Measurements from ENCODE around the gene HOXB9. TPM values are rescaled to one million over a fixed set of nuclear protein-coding genes. Genes with fewer than 3 reads are reported as not detected.
A peak's percentile ranks its signal among the peaks of the same experiment; 100 is the strongest.

Gene HOXB9
- total RNA-seq, 1 experiment from 2014 or later: not detected

- H3K4me2 ChIP-seq (ENCODE audit: insufficient read depth, insufficient read length, low read length): no peak overlapping the region
- no peaks in the 10 kb centered on the region for H3K79me1 ChIP-seq (ENCODE audit: insufficient read depth, low read depth, low read length, poor library complexity, severe bottlenecking)
- no peak overlapping the region for H3K56ac ChIP-seq (ENCODE audit: insufficient read length, low read depth, low read length)
- H3T11ph ChIP-seq (ENCODE audit: low read length): no peak overlapping the region
- Mint-ChIP-seq H3K4me1 (peaks cover 7 to 12% of the 10 kb centered on the region in 2 experiments), H3K9me3 (peaks cover 4 to 15% of the 10 kb centered on the region in 2 experiments), H3K4me3 (no peak overlapping the region), H3K36me3 (ENCODE audit: insufficient read depth in 1 of 3, low read depth in 3 of 3) (peaks cover 0 to 1% (median 0%) of the 10 kb centered on the region in 3 experiments; a peak in 2 of 7 replicates), H3K27ac (no peak overlapping the region; a peak in 1 of 7 replicates), H3K27me3 (ENCODE audit: low read depth) (peaks cover 100% of the 10 kb centered on the region)
- no peak overlapping the region for H3K9ac ChIP-seq (ENCODE audit: extremely low read depth, insufficient read length, low read length)
- H3K4ac ChIP-seq (ENCODE audit: low read depth, low read length): no peak overlapping the region
- no peak overlapping the region for H3K14ac ChIP-seq (ENCODE audit: insufficient read depth, low read length)
- no peak overlapping the region for H2AFZ ChIP-seq (ENCODE audit: low read length)
- peaks cover 5% of the 10 kb centered on the region for H3K23me2 ChIP-seq (ENCODE audit: insufficient read length, low read depth, low read length, poor library complexity, severe bottlenecking)
- no peaks in the 10 kb centered on the region for H3K9me3 ChIP-seq (ENCODE audit: control insufficient read depth, low read depth, low read length)
- peak; percentile 24 for DNase-seq
- no peak overlapping the region for H4K8ac ChIP-seq (replicated peaks; ENCODE audit: insufficient read length, low read depth, low read length)
- H3K18ac ChIP-seq (ENCODE audit: insufficient read length, low read depth, low read length): no peak overlapping the region
- H3K23ac ChIP-seq (ENCODE audit: insufficient read length, low read depth, low read length): no peak overlapping the region
- H4K20me1 ChIP-seq (ENCODE audit: control insufficient read depth, insufficient read depth, insufficient read length): no peaks in the 10 kb centered on the region
- H4K5ac ChIP-seq (ENCODE audit: insufficient read length, low read depth, low read length): no peak overlapping the region
- H3K79me2 ChIP-seq (ENCODE audit: insufficient read depth, low read length): no peaks in the 10 kb centered on the region
- no peak for TF ChIP-seq CTCF (conservative IDR thresholded peaks at IDR 0.05)
- H3K4me1 ChIP-seq (ENCODE audit: insufficient read depth, low read length): no peaks in the 10 kb centered on the region; the same call in none of the 2 replicates
- no peak overlapping the region for H2AK5ac ChIP-seq (ENCODE audit: insufficient read length, low read length)
- WGBS (ENCODE audit: extremely low coverage, insufficient read length, low lambda C conversion rate): no CpG with 5 or more reads among the region's 27 CpGs
- H3K27me3 ChIP-seq (ENCODE audit: insufficient read depth, low read length): peaks cover 99% of the 10 kb centered on the region
- H2BK20ac ChIP-seq (ENCODE audit: low read depth, low read length, poor library complexity, severe bottlenecking): no peak overlapping the region
- no peak overlapping the region for H2BK5ac ChIP-seq (ENCODE audit: insufficient read length, low read length)
- no peak overlapping the region for H2BK12ac ChIP-seq (ENCODE audit: insufficient read length, low read depth, low read length)
- no peak overlapping the region for H3K27ac ChIP-seq (ENCODE audit: insufficient read length, low read depth, low read length)
- H4K91ac ChIP-seq (ENCODE audit: insufficient read length, low read depth, low read length): no peak overlapping the region
- H2BK15ac ChIP-seq (ENCODE audit: low read depth, low read length): no peak overlapping the region
- H2BK120ac ChIP-seq (ENCODE audit: low read depth, low read length, poor library complexity, severe bottlenecking): no peak overlapping the region
These were observed 1.7 kb upstream of the HOXB9 start for GRCh38 chr17:48627623-48628521.

All from H9 (cell line).